HCT116 (cell line): ENCODE data around the gene ZNF784. TPM values are rescaled to one million over a fixed set of nuclear protein-coding genes. Genes with fewer than 3 reads are reported as not detected.

Source experiments
- ATAC-seq: fragments of 200-7000 bp; cut with Tn5 transposase; 2 replicates; pipeline ENCODE4 v1.9.1; 2020; ENCODE audit warnings: mild to moderate bottlenecking, moderate library complexity
- Bru-seq: library from RNA; stranded (reverse); fragments of 400-500 nt; gene quantifications from one replicate; lab custom pipeline; 2021; lab: Mats Ljungman, UMichigan
- BruChase-seq, 2 experiments: library from RNA; stranded (reverse); fragments of 400-500 nt; gene quantifications; one replicate each; lab custom pipeline; 2021; lab: Mats Ljungman, UMichigan
- BruUV-seq: library from RNA; stranded (reverse); fragments of 400-500 nt; replicated peaks from 2 replicates; lab custom pipeline; 2021; lab: Mats Ljungman, UMichigan
- CTCF ChIA-PET: fragments of 300-600 bp; sonication (Branson Sonifier 250); formaldehyde crosslinking; loops from one replicate; lab custom pipeline; 2021; ENCODE audit warnings: antibody characterized with exemption; lab: Charles Lee
- POLR2A ChIA-PET: fragments of 300-600, 350-600 bp; sonication (Branson Sonifier 250); formaldehyde crosslinking; loops from one replicate; lab custom pipeline; 2021; ENCODE audit warnings: antibody characterized with exemption; lab: Charles Lee
- RAD21 ChIA-PET, 2 experiments: fragments of 300-600 bp; sonication (Branson Sonifier 250); formaldehyde crosslinking; loops; one replicate each; lab custom pipeline; 2023; ENCODE audit warnings: low total read pairs in 2 of 2; ENCODE audit not compliant: uncharacterized antibody in 2 of 2, unreplicated experiment in 2 of 2, low non-redundant PET in 1 of 2; lab: Charles Lee
- DNase-seq: peaks from one replicate; pipeline ENCODE4 v3.0.0-alpha.2; 2010; ENCODE audit warnings: low read depth, low spot score
- H2AFZ ChIP-seq: fragments of 200-600 bp; shearing (Covaris generic), sonication (generic); 2 replicates; pipeline ENCODE4 v1.6.1; 2017; ENCODE audit warnings: low read depth, mixed run types, mixed read lengths, antibody characterized with exemption, low read length; ENCODE audit not compliant: poor library complexity, severe bottlenecking
- H3K27ac ChIP-seq: 2 replicates; pipeline ENCODE4 v1.5.1; 2012; ENCODE audit warnings: low read depth, low read length
- H3K27me3 ChIP-seq: fragments of 200-600 bp; sonication (generic); 2 replicates; pipeline ENCODE4 v1.6.1; 2016; ENCODE audit warnings: mixed run types, low read length, mixed read lengths; ENCODE audit not compliant: insufficient read depth
- H3K36me3 ChIP-seq, 2 experiments: fragments of 200-500 bp in 1 of 2; fragments of 200-600 bp in 1 of 2; sonication (Bioruptor generic) in 1 of 2; sonication (generic) in 1 of 2; 2 replicates each; pipeline versions ENCODE4 v1.5.1 to v1.6.1; 2014 to 2016; ENCODE audit warnings: low read length in 2 of 2, inconsistent platforms in 1 of 2, mixed read lengths in 1 of 2, mixed run types in 1 of 2; ENCODE audit not compliant: insufficient read depth in 2 of 2, control insufficient read depth in 1 of 2
- H3K4me1 ChIP-seq, 2 experiments: fragments of 200-600 bp in 1 of 2; sonication (generic) in 1 of 2; 2 replicates each; pipeline versions ENCODE4 v1.5.1 to v1.6.1; 2012 to 2017; ENCODE audit warnings: low read length in 2 of 2, inconsistent platforms in 1 of 2, mild to moderate bottlenecking in 1 of 2, mixed read lengths in 1 of 2, mixed run types in 1 of 2, moderate library complexity in 1 of 2; ENCODE audit not compliant: insufficient read depth in 2 of 2, control insufficient read depth in 1 of 2
- H3K4me2 ChIP-seq: fragments of 200-600 bp; sonication (generic); 2 replicates; pipeline ENCODE4 v1.6.1; 2017; ENCODE audit warnings: mixed run types, low read length, mixed read lengths
- H3K4me3 ChIP-seq, 2 experiments: fragments of 200-600 bp in 1 of 2; sonication (generic) in 1 of 2; replicated peaks in 1 of 2; 2 replicates each; pipeline ENCODE4 v1.5.1; 2011 to 2016; ENCODE audit warnings: low read length in 2 of 2, control low read depth in 1 of 2, low read depth in 1 of 2, mild to moderate bottlenecking in 1 of 2, mixed read lengths in 1 of 2, mixed run types in 1 of 2
- H3K79me2 ChIP-seq: fragments of 200-600 bp; sonication (generic); 2 replicates; pipeline ENCODE4 v1.6.1; 2017; ENCODE audit warnings: mild to moderate bottlenecking, mixed run types, low read length, moderate library complexity, mixed read lengths; ENCODE audit not compliant: insufficient read depth
- H3K9ac ChIP-seq: fragments of 200-600 bp; sonication (generic); 2 replicates; pipeline ENCODE4 v1.6.1; 2016; ENCODE audit warnings: low read length, mixed read lengths
- H3K9me2 ChIP-seq: fragments of 200-600 bp; sonication (generic), shearing (Covaris generic); 2 replicates; pipeline ENCODE4 v1.6.1; 2017; ENCODE audit warnings: mixed run types, mild to moderate bottlenecking, moderate library complexity; ENCODE audit not compliant: insufficient read depth
- H3K9me3 ChIP-seq, 2 experiments: fragments of 200-500 bp in 1 of 2; fragments of 200-600 bp in 1 of 2; sonication (Bioruptor generic) in 1 of 2; sonication (generic) in 1 of 2; 2 replicates each; pipeline ENCODE4 v1.6.1; 2014 to 2017; ENCODE audit warnings: low read length in 2 of 2, mixed read lengths in 2 of 2, inconsistent platforms in 1 of 2, low read depth in 1 of 2, mild to moderate bottlenecking in 1 of 2, mixed run types in 1 of 2, moderate library complexity in 1 of 2; ENCODE audit not compliant: control insufficient read depth in 1 of 2, insufficient read depth in 1 of 2
- H4K20me1 ChIP-seq: fragments of 200-600 bp; sonication (generic), shearing (Covaris generic); 2 replicates; pipeline ENCODE4 v1.6.1; 2017; ENCODE audit warnings: mixed run types, mild to moderate bottlenecking, moderate library complexity; ENCODE audit not compliant: insufficient read depth
- CEBPB ChIP-seq: IDR thresholded peaks from 2 replicates; pipeline ENCODE4 v1.6.1; 2012; ENCODE audit warnings: low read depth
- EGR1 ChIP-seq: IDR thresholded peaks from 2 replicates; pipeline ENCODE4 v1.6.1; 2012; ENCODE audit warnings: low read depth
- ELF1 ChIP-seq: IDR thresholded peaks from 2 replicates; pipeline ENCODE4 v1.6.1; 2012; ENCODE audit warnings: low read depth, borderline replicate concordance
- EZH2 ChIP-seq: fragments of 200-600 bp; sonication (generic); IDR thresholded peaks from 2 replicates; pipeline ENCODE4 v1.6.1; 2017; ENCODE audit warnings: antibody characterized with exemption, mixed run types
- EZH2phosphoT487 ChIP-seq: fragments of 200-600 bp; IDR thresholded peaks from 2 replicates; pipeline ENCODE4 v1.6.1; 2018; ENCODE audit warnings: antibody characterized with exemption, borderline replicate concordance
- FOSL1 ChIP-seq: IDR thresholded peaks from 2 replicates; pipeline ENCODE4 v1.6.1; 2012; ENCODE audit warnings: low read depth
- JUND ChIP-seq: IDR thresholded peaks from 2 replicates; pipeline ENCODE4 v1.6.1; 2012
- POLR2A ChIP-seq: IDR thresholded peaks from 2 replicates; pipeline ENCODE4 v1.7.0; 2011; ENCODE audit warnings: borderline replicate concordance; ENCODE audit not compliant: insufficient read depth, insufficient read length; ENCODE audit errors: extremely low read depth
- POLR2AphosphoS5 ChIP-seq: IDR thresholded peaks from 2 replicates; pipeline ENCODE4 v1.6.1; 2011; ENCODE audit warnings: mild to moderate bottlenecking, low read depth, low read length, moderate library complexity
- RAD21 ChIP-seq: IDR thresholded peaks from 2 replicates; pipeline ENCODE4 v1.6.1; 2012; ENCODE audit warnings: low read depth, mild to moderate bottlenecking
- SIN3A ChIP-seq: IDR thresholded peaks from 2 replicates; pipeline ENCODE4 v1.6.1; 2012; ENCODE audit warnings: low read depth
- SP1 ChIP-seq: IDR thresholded peaks from 2 replicates; pipeline ENCODE4 v1.6.1; 2012; ENCODE audit warnings: low read depth
- SRF ChIP-seq: IDR thresholded peaks from 2 replicates; pipeline ENCODE4 v1.6.1; 2012; ENCODE audit warnings: low read depth
- TCF7L2 ChIP-seq: IDR thresholded peaks from 2 replicates; pipeline ENCODE4 v1.7.0; 2011; ENCODE audit warnings: borderline replicate concordance, inconsistent platforms; ENCODE audit not compliant: insufficient read depth, insufficient read length; ENCODE audit errors: extremely low read depth
- YY1 ChIP-seq: IDR thresholded peaks from 2 replicates; pipeline ENCODE4 v1.6.1; 2011; ENCODE audit warnings: low read length, low read depth, moderate library complexity, mild to moderate bottlenecking; ENCODE audit not compliant: insufficient replicate concordance; ENCODE audit errors: extremely low read depth
- ZFX ChIP-seq: fragments of 450-650 bp; IDR thresholded peaks from 2 replicates; pipeline ENCODE4 v1.6.1; 2017
- intact Hi-C: fragments of 100-400 bp; cut with micrococcal nuclease; formaldehyde crosslinking; loops from 2 replicates; pipeline ENCODE4 v1.10.0; 2022
- long read RNA-seq: library from polyadenylated mRNA; unstranded; transcript quantifications from one replicate; pipeline ENCODE4 v2.0.0, GENCODE V29; 2021; ENCODE audit not compliant: unreplicated experiment
- polyA plus RNA-seq: library from polyadenylated mRNA; unstranded; fragments of >200 nt; gene quantifications from 2 replicates; pipeline ENCODE4 v1.2.1, GENCODE V29; 2012; ENCODE audit warnings: missing spikeins
- total RNA-seq: library from RNA; stranded (reverse); gene quantifications from one replicate; pipeline ENCODE4 v1.2.1, GENCODE V29; 2021; ENCODE audit not compliant: unreplicated experiment
- TF ChIP-seq, protein P1 (sequence below): IDR thresholded peaks from 2 replicates; pipeline ENCODE4 v1.6.1; 2012
- TF ChIP-seq, protein P2 (sequence below): IDR thresholded peaks from 2 replicates; pipeline ENCODE4 v1.6.1; 2012
- TF ChIP-seq, protein P3 (sequence below): IDR thresholded peaks from 2 replicates; pipeline ENCODE4 v1.6.1; 2011; ENCODE audit warnings: mild to moderate bottlenecking, low read length, moderate library complexity; ENCODE audit not compliant: insufficient replicate concordance; ENCODE audit errors: extremely low read depth

Gene ZNF784
- total RNA-seq (5.3 TPM), Bru-seq, nascent RNA (percentile 51 among the genes with signal in this experiment), BruChase-seq, experiment 1, labeled RNA remaining after a 6-hour chase (percentile 47 among the genes with signal in this experiment), BruChase-seq, experiment 2, labeled RNA remaining after a 2-hour chase (percentile 53 among the genes with signal in this experiment)
- 7.5 and 8.0 TPM in 2 replicates for polyA plus RNA-seq
- long read RNA-seq, transcript ZNF784-201 (2 exons, 2,021 nt) = major isoform, 6 of 12 reads
- long read RNA-seq, partial matches to known transcripts = 0 of 12 reads
- long read RNA-seq, other reads (novel, unspliced or antisense) = 6 of 12 reads

DNA sequence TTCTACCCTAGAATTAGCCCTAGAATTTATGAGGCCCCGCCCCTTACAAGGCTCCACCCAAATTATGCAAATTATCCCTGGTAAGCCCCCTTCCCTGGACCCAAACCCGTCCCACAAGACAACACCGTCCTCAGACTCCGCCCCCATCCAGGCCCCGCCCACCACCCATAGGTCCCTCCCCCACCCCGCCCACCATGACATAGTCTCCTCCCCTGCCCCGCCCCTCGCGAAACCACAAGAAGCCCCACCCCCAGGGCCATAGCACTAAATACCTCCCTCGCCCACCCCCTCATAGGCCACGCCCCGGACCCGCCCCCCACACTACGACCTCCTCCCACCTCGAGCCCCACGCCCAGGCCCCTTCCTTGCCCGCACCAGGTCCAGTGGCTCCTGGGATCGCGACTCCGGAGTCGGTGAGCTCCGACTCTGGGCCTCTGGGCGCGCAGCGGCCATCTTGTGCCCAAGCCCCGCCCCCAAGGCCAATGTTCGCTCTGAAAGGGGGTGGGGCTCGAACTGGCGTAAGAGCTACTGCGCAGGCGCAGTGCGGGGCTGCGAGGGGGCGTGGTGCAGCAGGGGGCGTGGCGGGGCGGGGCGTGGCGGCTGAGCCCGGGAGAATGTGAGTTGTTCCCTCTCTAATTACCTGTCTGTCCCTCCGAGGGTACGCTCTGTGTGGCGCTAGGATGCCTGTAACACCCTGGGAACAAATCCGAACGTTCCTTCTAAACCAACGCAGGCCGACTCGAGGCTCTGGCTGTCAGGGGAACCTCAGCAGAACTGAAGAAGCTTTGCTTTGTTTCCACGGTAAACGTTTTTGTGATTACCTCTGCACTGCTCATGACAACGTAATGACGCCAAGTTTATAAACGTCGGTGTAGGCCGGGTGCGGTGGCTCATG is at the start of gene ZNF784:
Gene ZNF784 (minus strand): TSS at position 458 of the 895 bp plus-strand sequence. CDS start 5 bp downstream, at position 453.
- H3K4me1 ChIP-seq = peaks cover 8 to 14% of the 10 kb centered on the region in 2 experiments; a peak in 3 of 4 replicates
- no peaks in the 10 kb centered on the region for H3K79me2 ChIP-seq
- no peaks in the 10 kb centered on the region for H3K9me3 ChIP-seq
- CTCF ChIA-PET = interaction anchor here (0.6 to 1.8 kb wide), 11 partner anchors 9 to 880 kb away, joined by 3 to 14 read pairs (median 4); no protein-coding TSS in a partner anchor
- H3K4me3 ChIP-seq = peak within 1 kb of the TSS; percentile 54 to 69
- peak within 1 kb of the TSS; percentile 65 for H2AFZ ChIP-seq
- POLR2A ChIA-PET = interaction anchor here (0.6 to 1.5 kb wide), 14 partner anchors 9 to 1757 kb away, joined by 3 to 10 read pairs (median 4); partner anchors contain the start of genes FIZ1, MYADM and ZNF865
- BruUV-seq = no TSS peak
- ATAC-seq (peak; percentile 82), DNase-seq (peak; percentile 85)
- RAD21 ChIA-PET = interaction anchor here (0.5 to 0.7 kb wide), 4 partner anchors 71 to 478 kb away, joined by 3 to 4 read pairs (median 4); no protein-coding TSS in a partner anchor
- TF ChIP-seq, protein P1, sequence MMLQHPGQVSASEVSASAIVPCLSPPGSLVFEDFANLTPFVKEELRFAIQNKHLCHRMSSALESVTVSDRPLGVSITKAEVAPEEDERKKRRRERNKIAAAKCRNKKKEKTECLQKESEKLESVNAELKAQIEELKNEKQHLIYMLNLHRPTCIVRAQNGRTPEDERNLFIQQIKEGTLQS = no peak
- TF ChIP-seq RAD21 = no peak
- no peak for TF ChIP-seq ELF1
- no peak for TF ChIP-seq EZH2phosphoT487
- TF ChIP-seq, protein P2, sequence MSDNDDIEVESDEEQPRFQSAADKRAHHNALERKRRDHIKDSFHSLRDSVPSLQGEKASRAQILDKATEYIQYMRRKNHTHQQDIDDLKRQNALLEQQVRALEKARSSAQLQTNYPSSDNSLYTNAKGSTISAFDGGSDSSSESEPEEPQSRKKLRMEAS = no peak; the same call in 1 of the 2 replicates
- TF ChIP-seq SP1 = peak; percentile 74
- peak; percentile 72; the same call in 1 of the 2 replicates for TF ChIP-seq EGR1
- no peak for TF ChIP-seq EZH2
- TF ChIP-seq, protein P3, sequence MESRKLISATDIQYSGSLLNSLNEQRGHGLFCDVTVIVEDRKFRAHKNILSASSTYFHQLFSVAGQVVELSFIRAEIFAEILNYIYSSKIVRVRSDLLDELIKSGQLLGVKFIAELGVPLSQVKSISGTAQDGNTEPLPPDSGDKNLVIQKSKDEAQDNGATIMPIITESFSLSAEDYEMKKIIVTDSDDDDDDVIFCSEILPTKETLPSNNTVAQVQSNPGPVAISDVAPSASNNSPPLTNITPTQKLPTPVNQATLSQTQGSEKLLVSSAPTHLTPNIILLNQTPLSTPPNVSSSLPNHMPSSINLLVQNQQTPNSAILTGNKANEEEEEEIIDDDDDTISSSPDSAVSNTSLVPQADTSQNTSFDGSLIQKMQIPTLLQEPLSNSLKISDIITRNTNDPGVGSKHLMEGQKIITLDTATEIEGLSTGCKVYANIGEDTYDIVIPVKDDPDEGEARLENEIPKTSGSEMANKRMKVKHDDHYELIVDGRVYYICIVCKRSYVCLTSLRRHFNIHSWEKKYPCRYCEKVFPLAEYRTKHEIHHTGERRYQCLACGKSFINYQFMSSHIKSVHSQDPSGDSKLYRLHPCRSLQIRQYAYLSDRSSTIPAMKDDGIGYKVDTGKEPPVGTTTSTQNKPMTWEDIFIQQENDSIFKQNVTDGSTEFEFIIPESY = no peak
- peak; percentile 80 for TF ChIP-seq POLR2AphosphoS5
- TF ChIP-seq SIN3A = peak; percentile 45; the same call in 1 of the 2 replicates
- no peak for TF ChIP-seq ZFX
- no peak for TF ChIP-seq TCF7L2
- no peak for TF ChIP-seq CEBPB
- TF ChIP-seq POLR2A = no peak
- no peak for TF ChIP-seq JUND
- no peak for TF ChIP-seq FOSL1
- TF ChIP-seq SRF = no peak
- TF ChIP-seq YY1 = peak; percentile 95
- peak within 1 kb of the TSS; percentile 81 for H3K27ac ChIP-seq
- H3K9ac ChIP-seq = peak within 1 kb of the TSS; percentile 70
- no peaks in the 10 kb centered on the region for H3K36me3 ChIP-seq
- H3K9me2 ChIP-seq = no peaks in the 10 kb centered on the region
- H4K20me1 ChIP-seq = no peaks in the 10 kb centered on the region
- peak within 1 kb of the TSS; percentile 98 for H3K4me2 ChIP-seq
- intact Hi-C loops = loop anchor here (1.0 kb wide), 1 partner anchor 25 kb away; the partner anchor contains the start of gene FIZ1
- no peaks in the 10 kb centered on the region for H3K27me3 ChIP-seq
